Measurements from ENCODE around the gene STIP1. TPM values are rescaled to one million over a fixed set of nuclear protein-coding genes. Genes with fewer than 3 reads are reported as not detected.

STIP1 gene
- total RNA-seq, 1 donor from 2014 or later = 47.2 TPM

DNA sequence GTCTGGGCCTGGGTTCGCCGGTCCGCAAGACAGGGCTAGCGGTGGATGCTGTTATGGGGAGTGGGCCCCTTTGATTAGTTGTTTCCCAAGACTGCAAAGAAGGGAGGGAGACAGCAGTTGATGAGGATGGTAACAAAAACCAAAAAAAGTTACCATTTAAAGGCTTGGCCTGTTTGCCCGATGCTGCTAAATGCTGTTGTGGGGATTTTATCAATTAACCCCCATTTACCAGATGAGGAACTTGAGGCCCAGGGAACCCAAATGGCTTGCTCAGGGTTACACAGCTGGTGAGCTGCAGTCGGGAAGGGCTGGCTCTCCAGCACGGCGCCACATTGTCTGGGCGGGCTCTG lies 36.7 kb downstream of the STIP1 start:
- no peak for DNase-seq (ENCODE audit: low spot score)

GRCh38 chr11:64223001-64223651 lies 37.2 kb downstream of the STIP1 start:
- DNase-seq (ENCODE audit: low spot score) = no peak

GRCh38 chr11:64224151-64224890 lies 38.4 kb downstream of the STIP1 start:
- no peak for DNase-seq (ENCODE audit: low spot score)

- no peak for DNase-seq (ENCODE audit: low spot score)
Observed at GRCh38 chr11:64224891-64225607, 39.1 kb downstream of the STIP1 start.

DNA sequence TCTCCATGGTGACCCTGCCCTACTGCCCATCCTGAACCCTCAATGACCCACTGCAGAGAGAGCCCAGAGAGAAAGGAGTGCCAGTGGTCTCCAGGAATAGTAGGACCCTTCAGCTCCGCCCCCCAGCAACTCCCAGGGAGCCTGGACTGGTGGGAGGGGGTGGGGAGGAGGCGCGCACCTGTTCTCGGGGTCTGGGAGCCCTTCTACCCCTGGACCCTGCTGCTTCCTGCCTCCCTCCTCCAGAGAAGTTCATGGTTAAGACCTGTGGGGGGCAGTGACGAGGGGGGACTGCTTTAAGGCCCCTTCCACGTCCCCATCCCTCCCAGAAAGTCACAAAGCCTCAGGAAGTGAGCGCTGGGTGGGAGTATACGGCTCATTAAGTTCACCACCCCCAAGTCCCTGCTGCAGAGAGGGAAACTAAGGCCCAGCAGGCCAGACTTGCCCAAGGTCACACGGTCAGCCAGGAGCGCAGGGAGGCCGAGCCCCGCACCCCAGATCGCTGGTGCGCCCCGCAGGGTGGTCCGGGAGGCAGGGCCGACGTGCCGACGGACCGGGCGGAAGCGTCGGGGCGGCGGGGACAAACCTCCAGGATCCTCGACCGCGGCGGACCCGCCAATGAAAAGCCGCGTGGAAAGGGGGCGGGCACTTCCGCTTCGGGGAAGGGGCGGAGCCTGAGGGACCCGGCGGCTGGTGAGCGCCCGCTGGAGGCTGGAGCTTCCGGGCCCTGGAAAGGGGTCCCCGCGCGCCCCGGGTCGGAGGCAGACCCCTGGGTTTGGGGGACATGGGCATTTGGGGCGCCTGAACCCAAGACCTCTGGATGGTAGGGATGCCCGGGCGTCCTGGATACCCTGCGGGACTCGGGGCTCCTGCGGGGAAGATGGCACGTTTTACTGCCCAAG lies 39.9 kb downstream of the STIP1 start, which contains the start of the genes NUDT22 and TRPT1:
TSS of gene NUDT22 (plus strand) at position 667 of the 899 bp plus-strand sequence. CDS start 379 bp downstream, outside the sequence.
TSS of gene TRPT1 (minus strand) at position 579 of the 899 bp plus-strand sequence. CDS start at position 253, 326 bp downstream.
- peak; percentile 90 for DNase-seq (ENCODE audit: low spot score)

- no peak for DNase-seq (ENCODE audit: low spot score)
Observed at GRCh38 chr11:64226507-64227051, 40.6 kb downstream of the STIP1 start.

GRCh38 chr11:64227405-64227956 lies 41.5 kb downstream of the STIP1 start:
- DNase-seq (ENCODE audit: low spot score) = no peak

- DNase-seq (ENCODE audit: low spot score) = no peak
Observed at GRCh38 chr11:64229090-64229743, 43.2 kb downstream of the STIP1 start.

DNA sequence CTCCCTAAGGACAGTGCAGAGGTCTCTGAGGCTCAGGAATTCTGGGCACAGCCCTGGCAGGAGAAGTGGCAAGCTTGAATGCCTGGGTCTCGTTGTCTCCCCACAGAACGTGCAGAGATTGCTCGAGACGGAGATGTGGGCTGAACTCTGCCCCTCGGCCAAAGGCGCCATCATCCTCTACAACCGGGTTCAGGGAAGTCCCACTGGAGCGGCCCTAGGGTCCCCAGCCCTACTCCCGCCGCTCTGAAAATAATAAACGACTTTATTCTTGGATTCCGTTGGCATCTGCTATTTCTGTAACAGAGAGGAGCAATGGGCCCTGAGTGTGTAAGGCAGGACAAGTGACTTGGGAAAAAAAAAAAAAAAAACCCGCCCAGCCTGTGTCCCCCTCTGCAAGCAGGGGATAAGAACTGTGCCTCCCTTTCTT lies 43.8 kb downstream of the STIP1 start:
- no peak for DNase-seq (ENCODE audit: low spot score)

DNA sequence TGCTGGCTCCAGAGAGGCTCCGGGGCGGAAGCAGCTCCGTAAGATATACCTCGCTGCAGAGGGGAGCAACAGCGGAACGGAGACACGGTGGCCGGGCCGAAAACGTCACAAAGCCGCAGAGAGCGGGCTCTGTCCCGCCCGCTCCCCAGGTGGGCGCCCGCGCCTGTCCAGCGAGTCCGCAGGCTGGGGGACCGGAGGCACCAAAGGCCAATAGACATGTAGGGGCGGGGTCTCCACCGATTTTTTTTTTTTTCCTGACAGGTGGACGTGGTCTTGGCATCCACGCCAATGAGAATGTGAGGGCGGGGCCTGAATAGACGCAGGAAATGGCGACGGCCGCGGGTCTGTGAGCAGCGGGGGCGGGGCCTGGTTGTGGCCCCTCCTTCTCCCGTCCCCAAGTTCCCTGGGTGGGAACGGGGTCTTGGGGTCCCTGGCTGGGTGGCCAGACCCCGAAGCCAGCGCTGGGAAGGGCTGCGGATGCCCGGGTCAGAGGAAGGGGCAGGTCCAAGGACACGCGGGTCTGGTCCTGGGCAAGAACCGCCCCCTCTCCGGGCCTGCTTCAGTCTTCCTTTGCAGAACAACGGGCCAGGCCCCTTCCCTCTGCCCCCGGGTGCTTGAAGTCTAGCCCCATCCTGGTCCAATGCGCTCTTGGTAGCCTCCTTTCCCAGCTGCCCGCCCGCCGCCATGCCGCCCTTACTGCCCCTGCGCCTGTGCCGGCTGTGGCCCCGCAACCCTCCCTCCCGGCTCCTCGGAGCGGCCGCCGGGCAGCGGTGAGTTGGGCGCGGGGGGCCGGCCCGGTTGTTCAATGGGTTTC lies 44.4 kb downstream of the STIP1 start, which contains the start of gene DNAJC4:
TSS of gene DNAJC4 (plus strand) at position 378 of the 814 bp plus-strand sequence. CDS start at position 685, 307 bp downstream.
- DNase-seq (ENCODE audit: low spot score) = peak; percentile 97

DNA sequence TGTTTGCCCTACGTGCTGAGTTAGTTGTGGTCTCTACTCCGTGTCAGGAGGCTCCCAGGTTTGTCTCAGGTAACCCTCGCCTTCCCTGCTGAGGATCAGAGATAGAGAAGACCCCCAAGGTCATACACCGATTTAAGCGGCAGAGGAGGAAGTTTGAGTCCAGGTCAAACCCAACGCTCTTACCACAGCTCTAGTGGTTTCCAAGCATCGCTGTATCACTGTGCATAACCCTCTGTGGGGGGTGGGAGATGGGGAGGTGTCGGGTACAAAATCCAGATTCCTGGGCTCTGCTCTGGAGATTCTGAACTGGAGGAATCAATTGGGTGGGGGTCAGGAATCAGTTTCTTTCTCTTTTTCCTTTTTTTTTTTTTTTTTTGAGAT lies 45.0 kb downstream of the STIP1 start:
- DNase-seq (ENCODE audit: low spot score) = no peak

DNA sequence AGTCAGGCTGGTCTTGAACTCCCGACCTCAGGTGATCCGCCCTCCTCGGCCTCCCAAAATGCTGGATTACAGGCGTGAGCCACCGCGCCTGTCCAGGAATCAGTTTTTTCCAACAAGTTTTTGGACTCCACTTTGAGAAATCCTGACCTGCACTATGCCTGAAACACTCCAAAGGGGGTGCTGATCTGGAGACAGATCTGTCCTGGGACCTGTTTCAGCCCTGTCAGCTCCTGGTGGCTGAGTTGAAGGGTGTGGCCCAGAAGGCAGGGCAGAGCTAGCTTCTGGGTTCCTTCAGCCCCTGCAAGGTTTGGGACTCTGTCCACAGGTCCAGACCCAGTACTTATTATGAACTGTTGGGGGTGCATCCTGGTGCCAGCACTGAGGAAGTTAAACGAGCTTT lies 45.6 kb downstream of the STIP1 start:
- no peak for DNase-seq (ENCODE audit: low spot score)

DNA sequence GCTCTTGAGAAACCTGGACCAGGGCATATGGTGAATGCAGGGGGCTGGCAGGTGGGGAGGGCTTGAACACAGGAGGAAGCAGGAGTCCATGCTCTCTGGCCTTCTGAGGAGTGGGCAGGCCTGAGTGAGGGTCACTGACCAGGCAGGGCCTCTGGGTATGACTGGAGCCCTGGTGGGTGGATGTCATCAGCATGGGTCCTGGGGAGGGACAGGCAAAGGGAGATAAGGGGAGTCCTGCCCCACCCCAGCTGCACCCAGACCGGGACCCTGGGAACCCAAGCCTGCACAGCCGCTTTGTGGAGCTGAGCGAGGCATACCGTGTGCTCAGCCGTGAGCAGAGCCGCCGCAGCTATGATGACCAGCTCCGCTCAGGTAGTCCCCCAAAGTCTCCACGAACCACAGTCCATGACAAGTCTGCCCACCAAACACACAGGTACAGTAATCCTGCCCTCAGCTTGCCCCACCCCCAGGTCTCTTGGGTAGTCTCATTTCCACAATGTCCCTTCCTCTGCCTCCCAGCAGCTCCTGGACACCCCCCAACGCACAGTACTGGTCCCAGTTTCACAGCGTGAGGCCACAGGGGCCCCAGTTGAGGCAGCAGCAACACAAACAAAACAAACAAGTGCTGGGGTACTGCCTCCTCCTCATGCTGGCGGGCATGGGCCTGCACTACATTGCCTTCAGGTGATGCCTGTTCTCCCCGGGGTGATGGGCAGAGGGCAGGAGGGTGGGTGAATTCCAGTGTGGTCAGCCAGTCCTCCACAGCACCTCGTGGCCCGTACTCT lies 46.4 kb downstream of the STIP1 start:
- DNase-seq (ENCODE audit: low spot score) = no peak

GRCh38 chr11:64232967-64233315 lies 47.0 kb downstream of the STIP1 start:
- no peak for DNase-seq (ENCODE audit: low spot score)

DNA sequence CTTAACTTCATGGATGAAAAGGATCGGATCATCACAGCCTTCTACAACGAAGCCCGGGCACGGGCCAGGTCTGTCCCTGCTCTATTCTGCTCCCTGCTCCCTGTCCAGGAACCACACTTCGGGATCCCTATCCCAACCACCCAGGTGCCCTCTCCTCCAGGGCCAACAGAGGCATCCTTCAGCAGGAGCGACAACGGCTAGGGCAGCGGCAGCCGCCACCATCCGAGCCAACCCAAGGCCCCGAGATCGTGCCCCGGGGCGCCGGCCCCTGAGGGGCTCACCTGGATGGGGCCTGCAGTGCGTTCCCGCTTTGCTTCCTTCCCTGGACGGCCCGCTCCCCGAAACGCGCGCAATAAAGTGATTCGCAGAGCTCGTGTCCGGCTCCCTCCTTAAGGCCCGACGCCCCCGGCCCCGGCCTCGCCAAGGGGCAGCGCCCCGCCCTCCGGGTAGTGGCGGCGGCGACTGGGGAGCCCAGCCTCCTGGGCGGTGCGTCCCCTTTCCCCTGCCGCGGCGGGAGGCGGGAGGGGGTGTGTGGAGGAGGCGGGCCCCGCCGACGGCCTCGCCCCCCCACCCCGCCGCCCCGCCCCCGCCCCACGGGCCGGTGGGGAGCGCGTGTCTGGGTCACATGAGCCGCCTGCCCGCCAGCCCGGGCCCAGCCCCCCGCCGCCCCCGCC lies 48.1 kb downstream of the STIP1 start, which contains the start of gene VEGFB:
TSS of gene VEGFB (plus strand) at position 672 of the 674 bp plus-strand sequence. CDS start 250 bp downstream, outside the sequence.
- peak; percentile 75 for DNase-seq (ENCODE audit: low spot score)

- no peak for DNase-seq (ENCODE audit: low spot score)
Observed at GRCh38 chr11:64234647-64235379, 48.8 kb downstream of the STIP1 start.
